ENCODE measurements around the gene TRMU.
"Not testable (repeated sequence)": the region's sequence is repeated elsewhere in the genome, so short reads cannot be mapped to it uniquely, and the experiment has no call there.

Gene TRMU

DNA sequence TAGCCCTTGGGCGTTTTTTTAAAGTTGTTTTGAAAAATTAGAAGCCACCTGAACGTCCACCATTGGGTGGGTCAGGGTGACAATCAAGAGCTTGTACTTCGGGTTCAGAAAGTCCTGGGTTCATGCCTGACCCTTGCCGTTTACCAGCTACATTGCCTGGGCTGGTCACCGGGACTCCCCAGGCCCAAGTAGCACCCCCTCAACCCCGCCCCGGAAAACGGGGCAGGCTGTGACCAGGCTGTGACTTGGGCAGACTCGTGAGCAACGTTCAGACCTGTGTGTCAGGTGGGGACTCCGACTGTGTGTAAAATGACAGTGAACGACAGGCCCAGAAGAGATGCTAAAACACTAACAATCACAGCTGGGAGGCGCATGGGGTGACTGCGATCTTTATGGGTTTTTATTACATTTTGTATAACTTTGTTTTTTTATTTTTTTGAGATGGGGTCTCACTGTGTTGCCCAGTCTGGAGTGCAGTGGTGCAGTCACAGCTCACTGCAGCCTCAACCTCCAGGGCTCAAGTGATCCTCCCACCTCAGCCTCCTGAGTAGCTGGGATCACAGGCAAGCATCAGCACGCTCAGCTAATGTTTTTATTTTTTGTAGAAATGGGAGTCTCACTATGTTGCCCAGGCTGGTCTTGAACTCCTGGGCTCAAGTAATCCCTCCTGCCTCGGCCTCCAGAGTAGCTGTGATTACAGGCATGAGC, 56.8 kb downstream of the TRMU start:
- Histone ChIP-seq H3K9me3 (ENCODE audit: insufficient read depth, low read length) (no peaks in the 10 kb centered on the region), H3K9ac (ENCODE audit: insufficient read length, low read depth) (no peak overlapping the region), H3K4me3 (ENCODE audit: insufficient read length, low read depth) (no peak overlapping the region), H3K4me1 (ENCODE audit: insufficient read depth, insufficient read length) (peaks cover 2% of the 10 kb centered on the region), H3K27me3 (ENCODE audit: insufficient read depth, insufficient read length) (no peaks in the 10 kb centered on the region), H3K36me3 (ENCODE audit: insufficient read depth, insufficient read length, low read length) (peaks cover 17% of the 10 kb centered on the region)
- no peak for DNase-seq (ENCODE audit: low read depth, low spot score)
- TF ChIP-seq ZNF274 (IDR thresholded peaks at IDR 0.05; ENCODE audit: low read depth, low read length) (no peak), YY1 (IDR thresholded peaks at IDR 0.05; ENCODE audit: insufficient read depth, insufficient read length) (no peak), SUZ12 (IDR thresholded peaks at IDR 0.05; ENCODE audit: extremely low read depth, insufficient read depth, insufficient read length) (no peak)

DNA sequence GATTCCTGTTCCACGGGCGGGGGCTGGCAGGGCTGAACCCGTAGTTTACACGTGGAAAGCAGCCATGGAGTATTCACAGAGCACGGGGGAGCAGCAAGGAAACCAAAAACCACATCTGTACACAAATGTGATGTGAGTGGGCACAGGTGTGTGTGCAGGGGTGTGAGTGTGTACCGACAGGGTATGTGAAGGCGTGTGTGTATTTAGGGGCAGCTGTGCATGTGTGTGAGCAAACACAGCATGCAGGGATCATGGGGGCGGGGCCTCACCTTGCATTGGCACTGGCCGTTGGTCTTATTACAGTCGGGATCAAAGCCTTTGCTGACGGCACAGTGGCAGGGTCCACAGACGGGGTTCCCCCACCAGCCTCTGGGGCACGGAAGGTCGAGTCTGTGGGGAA, 58.4 kb downstream of the TRMU start:
- Histone ChIP-seq H3K9me3 (ENCODE audit: insufficient read depth, low read length) (no peaks in the 10 kb centered on the region), H3K4me1 (ENCODE audit: insufficient read depth, insufficient read length) (peaks cover 2% of the 10 kb centered on the region), H3K9ac (ENCODE audit: insufficient read length, low read depth) (no peak overlapping the region), H3K4me3 (ENCODE audit: insufficient read length, low read depth) (no peak overlapping the region), H3K36me3 (ENCODE audit: insufficient read depth, insufficient read length, low read length) (peaks cover 14% of the 10 kb centered on the region), H3K27me3 (ENCODE audit: insufficient read depth, insufficient read length) (no peaks in the 10 kb centered on the region)
- DNase-seq (ENCODE audit: low read depth, low spot score) = no peak
- TF ChIP-seq ZNF274 (IDR thresholded peaks at IDR 0.05; ENCODE audit: low read depth, low read length) (no peak), SUZ12 (IDR thresholded peaks at IDR 0.05; ENCODE audit: extremely low read depth, insufficient read depth, insufficient read length) (no peak), YY1 (IDR thresholded peaks at IDR 0.05; ENCODE audit: insufficient read depth, insufficient read length) (no peak)

DNA sequence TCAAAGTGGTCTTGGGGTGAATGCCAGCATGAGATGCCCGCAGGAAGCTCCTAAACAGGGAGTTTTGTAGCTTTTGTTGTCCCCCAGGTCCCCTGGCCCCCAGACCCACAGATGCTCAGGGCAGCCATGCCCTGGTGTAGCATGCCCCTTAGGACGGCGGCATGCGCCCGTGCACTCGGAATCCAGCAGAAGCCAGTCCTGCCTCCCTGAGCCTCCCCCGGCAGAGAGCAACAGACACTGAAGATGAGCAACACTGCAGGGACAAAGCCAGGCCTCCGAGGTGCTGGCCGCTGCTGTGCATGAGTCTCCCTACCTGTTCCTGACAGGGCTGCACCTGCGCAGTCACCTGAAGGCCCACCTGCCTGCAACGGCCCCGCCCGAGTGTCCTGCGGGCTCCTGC, 59.1 kb downstream of the TRMU start:
- no peaks in the 10 kb centered on the region for H3K27me3 ChIP-seq (ENCODE audit: insufficient read depth, insufficient read length)
- no peak overlapping the region for H3K9ac ChIP-seq (ENCODE audit: insufficient read length, low read depth)
- H3K9me3 ChIP-seq (ENCODE audit: insufficient read depth, low read length) = no peaks in the 10 kb centered on the region
- peaks cover 10% of the 10 kb centered on the region for H3K36me3 ChIP-seq (ENCODE audit: insufficient read depth, insufficient read length, low read length)
- peaks cover 2% of the 10 kb centered on the region for H3K4me1 ChIP-seq (ENCODE audit: insufficient read depth, insufficient read length)
- TF ChIP-seq SUZ12 (IDR thresholded peaks at IDR 0.05; ENCODE audit: extremely low read depth, insufficient read depth, insufficient read length) (no peak), ZNF274 (IDR thresholded peaks at IDR 0.05; ENCODE audit: low read depth, low read length) (no peak), YY1 (IDR thresholded peaks at IDR 0.05; ENCODE audit: insufficient read depth, insufficient read length) (no peak)
- H3K4me3 ChIP-seq (ENCODE audit: insufficient read length, low read depth) = no peak overlapping the region
- no peak for DNase-seq (ENCODE audit: low read depth, low spot score)

DNA sequence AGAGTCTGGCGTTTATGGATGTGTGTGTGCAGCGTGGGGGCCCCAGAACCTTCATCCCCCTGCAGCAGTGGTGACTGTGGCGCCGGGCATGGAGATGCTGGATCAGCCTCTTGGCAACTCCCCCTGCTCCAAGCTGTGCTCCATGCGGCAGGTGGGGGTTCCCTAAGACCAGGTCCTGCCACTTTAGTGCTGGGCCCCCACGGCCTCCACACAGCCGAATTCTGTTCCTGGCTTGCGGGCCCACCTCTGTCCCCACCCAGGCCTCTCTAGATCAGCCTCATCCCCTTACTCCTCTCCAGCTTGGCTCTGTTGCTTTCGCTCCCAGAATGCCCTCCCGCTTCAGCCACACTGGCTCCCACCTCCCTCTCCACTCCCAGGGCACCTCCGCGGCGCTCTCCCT, 59.6 kb downstream of the TRMU start:
- Histone ChIP-seq H3K27me3 (ENCODE audit: insufficient read depth, insufficient read length) (no peaks in the 10 kb centered on the region), H3K9me3 (ENCODE audit: insufficient read depth, low read length) (no peaks in the 10 kb centered on the region), H3K36me3 (ENCODE audit: insufficient read depth, insufficient read length, low read length) (peaks cover 10% of the 10 kb centered on the region), H3K9ac (ENCODE audit: insufficient read length, low read depth) (no peak overlapping the region), H3K4me1 (ENCODE audit: insufficient read depth, insufficient read length) (peaks cover 2% of the 10 kb centered on the region), H3K4me3 (ENCODE audit: insufficient read length, low read depth) (no peak overlapping the region)
- TF ChIP-seq YY1 (IDR thresholded peaks at IDR 0.05; ENCODE audit: insufficient read depth, insufficient read length) (no peak), ZNF274 (IDR thresholded peaks at IDR 0.05; ENCODE audit: low read depth, low read length) (no peak), SUZ12 (IDR thresholded peaks at IDR 0.05; ENCODE audit: extremely low read depth, insufficient read depth, insufficient read length) (no peak)
- DNase-seq (ENCODE audit: low read depth, low spot score) = no peak

DNA sequence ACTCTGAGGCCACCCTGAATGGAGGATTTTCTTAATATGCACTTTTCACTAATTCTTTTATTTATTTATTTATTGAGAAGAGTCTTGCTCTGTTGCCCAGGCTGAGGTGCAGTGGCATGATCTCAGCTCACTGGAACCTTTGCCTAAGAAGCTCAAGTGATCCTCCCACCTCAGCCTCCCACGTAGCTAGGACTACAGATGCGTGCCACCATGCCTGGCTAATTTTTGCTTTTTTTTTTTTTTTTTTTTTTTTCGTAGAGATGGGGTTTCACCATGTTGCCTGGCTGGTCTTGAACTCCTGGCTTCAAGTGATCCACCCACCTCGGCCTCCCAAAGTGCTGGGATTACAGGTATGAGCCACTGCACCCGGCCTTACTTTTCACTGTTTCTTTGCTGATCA, 61.5 kb downstream of the TRMU start:
- H3K36me3 ChIP-seq (ENCODE audit: insufficient read depth, insufficient read length, low read length); H3K4me3 ChIP-seq (ENCODE audit: insufficient read length, low read depth); H3K9ac ChIP-seq (ENCODE audit: insufficient read length, low read depth); H3K9me3 ChIP-seq (ENCODE audit: insufficient read depth, low read length); H3K27me3 ChIP-seq (ENCODE audit: insufficient read depth, insufficient read length); DNase-seq (ENCODE audit: low read depth, low spot score); H3K4me1 ChIP-seq (ENCODE audit: insufficient read depth, insufficient read length): not testable (repeated sequence)

DNA sequence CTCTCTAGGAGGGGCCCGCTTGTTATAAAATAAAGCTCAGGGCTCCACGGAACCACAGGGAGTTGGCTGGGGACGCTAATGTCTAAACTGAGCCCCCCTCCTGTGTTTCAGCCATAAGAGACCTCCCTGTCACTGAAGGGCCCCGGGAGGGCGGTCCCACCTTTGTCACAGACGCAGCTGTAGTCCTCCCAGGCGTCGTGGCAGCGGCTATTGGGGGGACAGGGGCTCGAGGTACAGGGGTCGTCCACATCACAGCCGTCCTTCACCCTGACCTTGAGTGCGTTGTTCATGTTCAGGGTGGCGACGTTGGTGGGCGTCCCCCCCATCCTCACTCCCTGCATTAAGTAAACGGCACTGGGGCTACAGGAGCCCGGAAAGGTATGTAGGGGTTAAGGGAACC, 62.0 kb downstream of the TRMU start:
- Histone ChIP-seq H3K9me3 (ENCODE audit: insufficient read depth, low read length) (no peaks in the 10 kb centered on the region), H3K4me1 (ENCODE audit: insufficient read depth, insufficient read length) (no peaks in the 10 kb centered on the region), H3K36me3 (ENCODE audit: insufficient read depth, insufficient read length, low read length) (peaks cover 10% of the 10 kb centered on the region), H3K27me3 (ENCODE audit: insufficient read depth, insufficient read length) (no peaks in the 10 kb centered on the region), H3K9ac (ENCODE audit: insufficient read length, low read depth) (no peak overlapping the region), H3K4me3 (ENCODE audit: insufficient read length, low read depth) (no peak overlapping the region)
- TF ChIP-seq ZNF274 (IDR thresholded peaks at IDR 0.05; ENCODE audit: low read depth, low read length) (no peak), YY1 (IDR thresholded peaks at IDR 0.05; ENCODE audit: insufficient read depth, insufficient read length) (no peak), SUZ12 (IDR thresholded peaks at IDR 0.05; ENCODE audit: extremely low read depth, insufficient read depth, insufficient read length) (no peak)
- no peak for DNase-seq (ENCODE audit: low read depth, low spot score)

DNA sequence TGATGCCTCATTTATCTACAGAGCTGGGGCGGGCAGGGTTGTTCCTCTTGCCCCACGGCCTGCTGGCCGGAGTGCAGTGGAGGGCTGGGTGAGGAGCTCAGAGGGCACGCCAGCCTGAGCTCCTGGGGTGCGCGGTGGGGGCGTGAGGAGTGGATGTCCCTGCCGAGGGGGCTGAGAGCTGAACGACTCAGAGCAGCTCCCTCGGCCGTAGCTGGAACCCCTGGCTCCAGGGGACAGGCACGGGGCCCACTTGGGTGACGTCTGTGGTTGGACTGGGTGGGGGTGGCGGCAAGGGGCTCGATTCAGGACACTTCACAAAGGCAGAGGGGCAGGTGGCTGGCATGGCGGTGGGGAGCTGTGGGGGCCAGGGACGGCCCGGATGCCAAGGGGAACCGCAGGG, 62.4 kb downstream of the TRMU start:
- Histone ChIP-seq H3K9me3 (ENCODE audit: insufficient read depth, low read length) (no peaks in the 10 kb centered on the region), H3K4me1 (ENCODE audit: insufficient read depth, insufficient read length) (no peaks in the 10 kb centered on the region), H3K36me3 (ENCODE audit: insufficient read depth, insufficient read length, low read length) (peaks cover 5% of the 10 kb centered on the region), H3K27me3 (ENCODE audit: insufficient read depth, insufficient read length) (no peaks in the 10 kb centered on the region), H3K4me3 (ENCODE audit: insufficient read length, low read depth) (no peak overlapping the region), H3K9ac (ENCODE audit: insufficient read length, low read depth) (no peak overlapping the region)
- no peak for DNase-seq (ENCODE audit: low read depth, low spot score)
- TF ChIP-seq ZNF274 (IDR thresholded peaks at IDR 0.05; ENCODE audit: low read depth, low read length) (no peak), SUZ12 (IDR thresholded peaks at IDR 0.05; ENCODE audit: extremely low read depth, insufficient read depth, insufficient read length) (no peak), YY1 (IDR thresholded peaks at IDR 0.05; ENCODE audit: insufficient read depth, insufficient read length) (no peak)
